Loucy (cell line): ENCODE data around the gene INHA.

Experiments
- H2AFZ ChIP-seq: fragments of 200-600 bp; sonication (generic); 2 replicates; pipeline ENCODE4 v1.6.0; 2016; ENCODE audit warnings: antibody characterized with exemption, mild to moderate bottlenecking, low read length, moderate library complexity
- H3F3A ChIP-seq: fragments of 200-600 bp; 2 replicates; pipeline ENCODE4 v1.6.0; 2016; ENCODE audit warnings: antibody characterized with exemption, low read depth, mild to moderate bottlenecking
- H3K27me3 ChIP-seq: fragments of 200-600 bp; sonication (generic); 2 replicates; pipeline ENCODE4 v1.6.1; 2014; ENCODE audit warnings: low read length, mild to moderate bottlenecking; ENCODE audit not compliant: insufficient read depth, poor library complexity, severe bottlenecking
- H3K36me3 ChIP-seq: fragments of 200-600 bp; sonication (generic); 2 replicates; pipeline ENCODE4 v1.6.1; 2016; ENCODE audit warnings: low read length; ENCODE audit not compliant: insufficient read depth
- H3K4me1 ChIP-seq: fragments of 200-600 bp; sonication (generic); 2 replicates; pipeline ENCODE4 v1.5.1; 2014; ENCODE audit warnings: low read length, mild to moderate bottlenecking; ENCODE audit not compliant: insufficient read depth, poor library complexity, severe bottlenecking
- H3K4me2 ChIP-seq: fragments of 200-600 bp; sonication (generic); 2 replicates; pipeline ENCODE4 v1.6.0; 2014; ENCODE audit warnings: antibody characterized with exemption, low read length, low read depth, mild to moderate bottlenecking; ENCODE audit not compliant: poor library complexity, severe bottlenecking
- H3K4me3 ChIP-seq: fragments of 200-600 bp; sonication (generic); 2 replicates; pipeline ENCODE4 v1.5.1; 2014; ENCODE audit warnings: low read length, mild to moderate bottlenecking, mixed read lengths; ENCODE audit not compliant: poor library complexity, severe bottlenecking
- H3K79me2 ChIP-seq: fragments of 200-600 bp; sonication (generic); 2 replicates; pipeline ENCODE4 v1.6.1; 2014; ENCODE audit warnings: low read length; ENCODE audit not compliant: insufficient read depth
- H3K9ac ChIP-seq: fragments of 200-600 bp; sonication (generic); 2 replicates; pipeline ENCODE4 v1.6.0; 2014; ENCODE audit warnings: mild to moderate bottlenecking, low read depth, low read length, moderate library complexity; ENCODE audit not compliant: poor library complexity, severe bottlenecking
- H3K9me2 ChIP-seq: fragments of 200-600 bp; sonication (generic); replicated peaks from 2 replicates; pipeline ENCODE4 v1.6.1; 2016; ENCODE audit warnings: low read depth, low read length, mixed read lengths
- H3K9me3 ChIP-seq: fragments of 200-600 bp; sonication (generic); 2 replicates; pipeline ENCODE4 v1.6.1; 2014; ENCODE audit warnings: mild to moderate bottlenecking, antibody characterized with exemption, low read length, low read depth; ENCODE audit not compliant: insufficient read depth
- H4K20me1 ChIP-seq: fragments of 200-600 bp; sonication (generic); 2 replicates; pipeline ENCODE4 v1.6.0; 2014; ENCODE audit warnings: antibody characterized with exemption, low read length, mild to moderate bottlenecking; ENCODE audit not compliant: insufficient read depth, poor library complexity, severe bottlenecking
- CTCF ChIP-seq: fragments of 200-600 bp; sonication (generic); conservative IDR thresholded peaks from 2 replicates; pipeline ENCODE4 v1.5.1; 2014; ENCODE audit warnings: mild to moderate bottlenecking, antibody characterized with exemption, low read length
- EZH2phosphoT487 ChIP-seq: fragments of 200-600 bp; IDR thresholded peaks from 2 replicates; pipeline ENCODE4 v1.6.1; 2018; ENCODE audit warnings: antibody characterized with exemption, mild to moderate bottlenecking, moderate library complexity, borderline replicate concordance

The INHA gene

GRCh38 chr2:219547621-219548020 lies 24.5 kb upstream of the INHA start:
- no peaks in the 10 kb centered on the region for H3K27me3 ChIP-seq

GRCh38 chr2:219548990-219549389 lies 23.1 kb upstream of the INHA start:
- no peaks in the 10 kb centered on the region for H3K9me2 ChIP-seq
- H2AFZ ChIP-seq = no peak overlapping the region
- H3K36me3 ChIP-seq = no peaks in the 10 kb centered on the region
- no peak overlapping the region for H3K4me3 ChIP-seq
- H3K9me3 ChIP-seq = no peaks in the 10 kb centered on the region
- H3K4me1 ChIP-seq = no peaks in the 10 kb centered on the region
- no peaks in the 10 kb centered on the region for H3K79me2 ChIP-seq
- no peaks in the 10 kb centered on the region for H3K27me3 ChIP-seq
- H3F3A ChIP-seq = no peaks in the 10 kb centered on the region
- H4K20me1 ChIP-seq = no peaks in the 10 kb centered on the region
- TF ChIP-seq EZH2phosphoT487 = no peak
- no peak for TF ChIP-seq CTCF
- no peak overlapping the region for H3K4me2 ChIP-seq
- no peak overlapping the region for H3K9ac ChIP-seq

More at GRCh38 chr2:219547621-219548020, 24.5 kb upstream of the INHA start:
- no peaks in the 10 kb centered on the region for H3K9me3 ChIP-seq
- H4K20me1 ChIP-seq = peaks cover 4% of the 10 kb centered on the region
- H3K4me2 ChIP-seq = no peak overlapping the region
- H2AFZ ChIP-seq = no peak overlapping the region
- H3K4me1 ChIP-seq = peaks cover 6% of the 10 kb centered on the region
- no peaks in the 10 kb centered on the region for H3K36me3 ChIP-seq
- no peak overlapping the region for H3K4me3 ChIP-seq
- H3K9ac ChIP-seq = no peak overlapping the region
- H3K9me2 ChIP-seq = no peaks in the 10 kb centered on the region
- H3F3A ChIP-seq = no peaks in the 10 kb centered on the region
- no peak for TF ChIP-seq EZH2phosphoT487
- H3K79me2 ChIP-seq = no peaks in the 10 kb centered on the region

GRCh38 chr2:219549619-219550018 lies 22.5 kb upstream of the INHA start:
- Histone ChIP-seq H3K36me3 (no peaks in the 10 kb centered on the region), H3K79me2 (no peaks in the 10 kb centered on the region), H3K9me2 (no peaks in the 10 kb centered on the region), H2AFZ (no peak overlapping the region), H3F3A (no peaks in the 10 kb centered on the region), H3K4me3 (no peak overlapping the region), H3K9ac (no peak overlapping the region), H4K20me1 (no peaks in the 10 kb centered on the region), H3K9me3 (no peaks in the 10 kb centered on the region), H3K4me1 (no peaks in the 10 kb centered on the region), H3K4me2 (no peak overlapping the region), H3K27me3 (no peaks in the 10 kb centered on the region)
- TF ChIP-seq CTCF (no peak), EZH2phosphoT487 (no peak)
